Measurements from ENCODE around the gene FAM174C. TPM values are rescaled to one million over a fixed set of nuclear protein-coding genes. Genes with fewer than 3 reads are reported as not detected.

Gene FAM174C
- total and polyA plus RNA-seq, 2 of the 8 experiments (the other 6 are each of a cell fraction or from before 2014, with no cell fraction given) = 44.5 to 125 TPM

- no peak for TF ChIP-seq CHD7 (IDR thresholded peaks at IDR 0.05; ENCODE audit: insufficient replicate concordance, low read length)
- no peak for TF ChIP-seq EZH2 (IDR thresholded peaks at IDR 0.05; ENCODE audit: low read depth, low read length, severe bottlenecking)
- TF ChIP-seq ATF3 (IDR thresholded peaks at IDR 0.05; ENCODE audit: insufficient read depth, low read depth, low read length) = no peak
- no peak for TF ChIP-seq TAF7 (optimal IDR thresholded peaks at IDR 0.05; ENCODE audit: borderline replicate concordance, low read depth, low read length)
- TF ChIP-seq SUZ12 (IDR thresholded peaks at IDR 0.05; ENCODE audit: low read length) = no peak
- TF ChIP-seq POLR2AphosphoS5 (IDR thresholded peaks at IDR 0.05; ENCODE audit: low read depth, low read length) = no peak
- no peak for TF ChIP-seq RBBP5 (IDR thresholded peaks at IDR 0.05; ENCODE audit: borderline replicate concordance, low read depth, low read length)
- TF ChIP-seq CREB1 (IDR thresholded peaks at IDR 0.05) = no peak
- TF ChIP-seq EGR1 (IDR thresholded peaks at IDR 0.05; ENCODE audit: borderline replicate concordance, low read depth, low read length) = no peak
Measured at GRCh38 chr19:1240925-1241324, 34.4 kb upstream of the FAM174C start (continued).

All from H1 (cell line).